ENCODE measurements around the gene ASXL1. TPM values are rescaled to one million over a fixed set of nuclear protein-coding genes. Genes with fewer than 3 reads are reported as not detected.

The ASXL1 gene
- polyA plus RNA-seq, 3 donors: 1.8 to 47.1 (median 2.8) TPM

- H3K4me3 ChIP-seq (replicated peaks in 1 of 3; ENCODE audit: low read depth in 2 of 3, low read length in 3 of 3): peak overlapping the region in 1 of 3 experiments; percentile 64
- no peak overlapping the region for H3K27ac ChIP-seq (ENCODE audit: low read depth in 1 of 2, low read length in 2 of 2)
These were observed 116.0 kb downstream of the ASXL1 start for GRCh38 chr20:32474009-32474716.

DNA sequence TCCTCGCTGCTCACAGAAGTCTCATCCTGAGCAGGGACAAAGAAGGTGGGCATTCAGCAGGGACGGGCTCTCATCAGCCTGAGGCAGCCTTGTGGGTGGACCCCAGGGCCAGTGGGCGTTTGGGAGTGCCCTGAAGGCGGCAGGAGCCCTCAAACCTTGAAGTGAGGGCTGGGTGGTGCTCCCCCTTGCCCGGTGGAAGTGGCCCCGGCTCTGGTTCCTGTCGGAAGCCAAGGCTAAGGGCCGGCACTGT lies 116.5 kb downstream of the ASXL1 start:
- Histone ChIP-seq H3K4me3 (replicated peaks in 1 of 3; ENCODE audit: low read depth in 2 of 3, low read length in 3 of 3) (peak overlapping the region in 2 of 3 experiments; percentile 17 to 64), H3K36me3 (replicated peaks in 1 of 2; ENCODE audit: control insufficient read depth in 1 of 2, insufficient read depth in 2 of 2, low read length in 2 of 2) (peaks cover 0 to 33% of the 10 kb centered on the region in 2 donors), H2AFZ (ENCODE audit: insufficient read depth, low read depth, low read length, poor library complexity, severe bottlenecking) (peak overlapping the region; percentile 53), H3K27ac (ENCODE audit: low read depth in 1 of 2, low read length in 2 of 2) (peak overlapping the region in 1 of 2 donors; percentile 25), H3K79me2 (ENCODE audit: insufficient read depth, low read length) (peaks cover 63% of the 10 kb centered on the region), H3K9me3 (replicated peaks in 1 of 2; ENCODE audit: control insufficient read depth in 1 of 2, insufficient read depth in 1 of 2, low read length in 2 of 2) (no peaks in the 10 kb centered on the region), H4K20me1 (ENCODE audit: insufficient read depth, low read length) (peaks cover 97% of the 10 kb centered on the region), H3K9ac (ENCODE audit: insufficient read depth, low read length, poor library complexity, severe bottlenecking) (peak overlapping the region; percentile 53), H3K4me2 (replicated peaks; ENCODE audit: extremely low read depth, low read length, poor library complexity, severe bottlenecking) (peak overlapping the region; percentile 70), H3K27me3 (ENCODE audit: control insufficient read depth in 2 of 2, insufficient read depth in 2 of 2, low read length in 2 of 2) (no peaks in the 10 kb centered on the region), H3K4me1 (ENCODE audit: control insufficient read depth in 1 of 2, insufficient read depth in 2 of 2, low read length in 2 of 2) (peaks cover 44 to 69% of the 10 kb centered on the region in 2 donors)
- H3K9me3 Mint-ChIP-seq: peaks cover 0 to 4% (median 0%) of the 10 kb centered on the region in 7 donors
- H3K27me3 Mint-ChIP-seq (ENCODE audit: low read depth in 3 of 3): peaks cover 0 to 7% (median 1%) of the 10 kb centered on the region in 3 donors
- intact Hi-C loops (cut with micrococcal nuclease): no loop called here
- peak overlapping the region; percentile 69 to 78 for H3K4me3 Mint-ChIP-seq
- no peak for DNase-seq
- H3K36me3 Mint-ChIP-seq: peaks cover 4 to 22% of the 10 kb centered on the region in 2 donors
- WGBS (ENCODE audit: insufficient coverage): 28% methylated on average over 8 of the region's 8 CpGs
- peak overlapping the region in 1 of 7 donors; percentile 30 for H3K27ac Mint-ChIP-seq
- peaks cover 69% of the 10 kb centered on the region for H3K4me1 Mint-ChIP-seq
- TF ChIP-seq, protein P1, sequence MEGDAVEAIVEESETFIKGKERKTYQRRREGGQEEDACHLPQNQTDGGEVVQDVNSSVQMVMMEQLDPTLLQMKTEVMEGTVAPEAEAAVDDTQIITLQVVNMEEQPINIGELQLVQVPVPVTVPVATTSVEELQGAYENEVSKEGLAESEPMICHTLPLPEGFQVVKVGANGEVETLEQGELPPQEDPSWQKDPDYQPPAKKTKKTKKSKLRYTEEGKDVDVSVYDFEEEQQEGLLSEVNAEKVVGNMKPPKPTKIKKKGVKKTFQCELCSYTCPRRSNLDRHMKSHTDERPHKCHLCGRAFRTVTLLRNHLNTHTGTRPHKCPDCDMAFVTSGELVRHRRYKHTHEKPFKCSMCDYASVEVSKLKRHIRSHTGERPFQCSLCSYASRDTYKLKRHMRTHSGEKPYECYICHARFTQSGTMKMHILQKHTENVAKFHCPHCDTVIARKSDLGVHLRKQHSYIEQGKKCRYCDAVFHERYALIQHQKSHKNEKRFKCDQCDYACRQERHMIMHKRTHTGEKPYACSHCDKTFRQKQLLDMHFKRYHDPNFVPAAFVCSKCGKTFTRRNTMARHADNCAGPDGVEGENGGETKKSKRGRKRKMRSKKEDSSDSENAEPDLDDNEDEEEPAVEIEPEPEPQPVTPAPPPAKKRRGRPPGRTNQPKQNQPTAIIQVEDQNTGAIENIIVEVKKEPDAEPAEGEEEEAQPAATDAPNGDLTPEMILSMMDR (IDR thresholded peaks at IDR 0.05): no peak

More at GRCh38 chr20:32474009-32474716, 116.0 kb downstream of the ASXL1 start:
- TF ChIP-seq, protein P1 (IDR thresholded peaks at IDR 0.05): no peak
- no peak overlapping the region for H2AFZ ChIP-seq (ENCODE audit: insufficient read depth, low read depth, low read length, poor library complexity, severe bottlenecking)
- H3K27me3 ChIP-seq (ENCODE audit: control insufficient read depth in 2 of 2, insufficient read depth in 2 of 2, low read length in 2 of 2): no peaks in the 10 kb centered on the region
- Mint-ChIP-seq H3K27me3 (ENCODE audit: low read depth in 3 of 3) (peaks cover 0 to 7% (median 1%) of the 10 kb centered on the region in 3 donors), H3K4me1 (peaks cover 65% of the 10 kb centered on the region), H3K4me3 (no peak overlapping the region), H3K9me3 (peaks cover 0 to 4% (median 0%) of the 10 kb centered on the region in 7 donors), H3K27ac (no peak overlapping the region), H3K36me3 (peaks cover 4 to 22% of the 10 kb centered on the region in 2 donors)
- H3K4me1 ChIP-seq (ENCODE audit: control insufficient read depth in 1 of 2, insufficient read depth in 2 of 2, low read length in 2 of 2): peaks cover 41 to 67% of the 10 kb centered on the region in 2 donors
- H3K36me3 ChIP-seq (replicated peaks in 1 of 2; ENCODE audit: control insufficient read depth in 1 of 2, insufficient read depth in 2 of 2, low read length in 2 of 2): peaks cover 0 to 33% of the 10 kb centered on the region in 2 donors
- 89% methylated on average over 17 of the region's 18 CpGs for WGBS (ENCODE audit: insufficient coverage)
- no peaks in the 10 kb centered on the region for H3K9me3 ChIP-seq (replicated peaks in 1 of 2; ENCODE audit: control insufficient read depth in 1 of 2, insufficient read depth in 1 of 2, low read length in 2 of 2)
- H3K9ac ChIP-seq (ENCODE audit: insufficient read depth, low read length, poor library complexity, severe bottlenecking): peak overlapping the region; percentile 53
- H3K79me2 ChIP-seq (ENCODE audit: insufficient read depth, low read length): peaks cover 58% of the 10 kb centered on the region
- H4K20me1 ChIP-seq (ENCODE audit: insufficient read depth, low read length): peaks cover 94% of the 10 kb centered on the region
- intact Hi-C loops (cut with micrococcal nuclease): no loop called here
- DNase-seq: no peak
- H3K4me2 ChIP-seq (replicated peaks; ENCODE audit: extremely low read depth, low read length, poor library complexity, severe bottlenecking): peak overlapping the region; percentile 70
